VCaP (cell line): Measurements from ENCODE around the gene SH3GL1.

Experiments used
- H3K27ac ChIP-seq: fragments of 450-650 bp; 2 replicates; pipeline ENCODE4 v1.5.1; 2017
- TF ChIP-seq, protein P1 (sequence below): fragments of 450-650 bp; conservative IDR thresholded peaks from 2 replicates; pipeline ENCODE4 v1.5.1; 2017; ENCODE audit warnings: mild to moderate bottlenecking, moderate library complexity

Gene SH3GL1

DNA sequence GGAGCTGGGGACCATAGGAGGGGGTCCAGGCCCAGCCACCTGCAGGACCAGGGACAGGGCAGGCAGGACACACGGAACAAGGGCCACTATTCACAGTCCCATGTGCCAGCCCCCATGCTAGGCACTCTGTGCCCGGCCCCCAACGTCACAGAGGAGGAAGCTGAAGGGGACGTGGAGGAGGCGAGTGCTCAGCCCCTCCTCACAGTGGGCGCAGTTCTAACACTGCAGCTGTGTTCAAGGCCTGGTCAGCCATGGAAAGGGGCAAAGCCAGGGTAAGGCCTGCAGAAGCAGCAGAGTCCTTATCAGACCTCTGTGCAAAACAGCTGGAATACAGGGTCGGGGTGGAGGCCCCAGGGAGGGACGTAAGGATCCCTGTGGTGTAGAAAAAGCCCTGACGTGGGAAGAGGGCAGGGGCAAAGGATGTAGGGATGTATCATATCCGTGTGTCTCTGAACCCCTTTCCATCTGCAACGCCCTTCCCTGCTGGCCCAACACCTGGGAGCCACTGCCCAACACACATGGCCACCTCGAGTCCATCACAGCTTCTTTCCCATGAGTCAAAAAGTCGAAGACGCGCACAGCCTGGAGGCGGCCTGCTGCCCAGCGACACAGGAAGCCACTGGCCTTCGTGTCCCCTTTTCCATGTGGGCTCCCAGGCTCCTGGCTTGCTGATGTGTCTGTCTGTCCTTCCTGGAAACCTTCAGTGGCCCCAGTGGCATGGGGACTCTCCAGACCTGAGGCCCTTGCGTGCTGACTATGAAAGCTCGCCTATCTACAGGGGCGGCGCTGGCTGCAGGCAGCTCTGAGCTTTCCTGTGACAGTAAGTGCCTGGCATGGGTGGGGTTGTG, 28.0 kb downstream of the SH3GL1 start:
- TF ChIP-seq, protein P1, sequence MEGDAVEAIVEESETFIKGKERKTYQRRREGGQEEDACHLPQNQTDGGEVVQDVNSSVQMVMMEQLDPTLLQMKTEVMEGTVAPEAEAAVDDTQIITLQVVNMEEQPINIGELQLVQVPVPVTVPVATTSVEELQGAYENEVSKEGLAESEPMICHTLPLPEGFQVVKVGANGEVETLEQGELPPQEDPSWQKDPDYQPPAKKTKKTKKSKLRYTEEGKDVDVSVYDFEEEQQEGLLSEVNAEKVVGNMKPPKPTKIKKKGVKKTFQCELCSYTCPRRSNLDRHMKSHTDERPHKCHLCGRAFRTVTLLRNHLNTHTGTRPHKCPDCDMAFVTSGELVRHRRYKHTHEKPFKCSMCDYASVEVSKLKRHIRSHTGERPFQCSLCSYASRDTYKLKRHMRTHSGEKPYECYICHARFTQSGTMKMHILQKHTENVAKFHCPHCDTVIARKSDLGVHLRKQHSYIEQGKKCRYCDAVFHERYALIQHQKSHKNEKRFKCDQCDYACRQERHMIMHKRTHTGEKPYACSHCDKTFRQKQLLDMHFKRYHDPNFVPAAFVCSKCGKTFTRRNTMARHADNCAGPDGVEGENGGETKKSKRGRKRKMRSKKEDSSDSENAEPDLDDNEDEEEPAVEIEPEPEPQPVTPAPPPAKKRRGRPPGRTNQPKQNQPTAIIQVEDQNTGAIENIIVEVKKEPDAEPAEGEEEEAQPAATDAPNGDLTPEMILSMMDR: no peak
- no peak overlapping the region for H3K27ac ChIP-seq

- TF ChIP-seq, protein P1: no peak
- no peak overlapping the region for H3K27ac ChIP-seq
Measured at GRCh38 chr19:4371247-4372164, 28.8 kb downstream of the SH3GL1 start.

- TF ChIP-seq, protein P1: no peak
- H3K27ac ChIP-seq: no peak overlapping the region
Measured at GRCh38 chr19:4370418-4371041, 29.8 kb downstream of the SH3GL1 start.

DNA sequence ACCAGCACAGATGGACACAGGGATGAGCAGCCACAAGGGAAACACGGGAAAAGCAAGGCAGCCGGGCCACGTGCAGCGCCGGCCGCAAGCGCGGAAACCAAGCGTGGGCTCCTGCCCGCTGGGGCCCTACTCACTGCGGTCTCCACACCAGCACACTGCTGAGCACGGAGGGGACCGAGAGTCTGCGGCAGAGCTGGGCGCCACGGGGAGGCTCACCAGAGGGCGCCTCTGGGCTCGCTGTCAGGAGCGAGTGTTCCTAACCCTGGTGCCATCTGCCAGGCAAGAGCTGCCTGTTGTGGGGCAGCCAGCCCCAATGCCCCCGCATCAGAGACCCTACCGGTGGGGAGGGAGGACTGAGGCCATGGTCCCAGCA, 30.5 kb downstream of the SH3GL1 start:
- TF ChIP-seq, protein P1: peak; percentile 37
- no peak overlapping the region for H3K27ac ChIP-seq

GRCh38 chr19:4369109-4369887, 31.0 kb downstream of the SH3GL1 start:
- H3K27ac ChIP-seq: no peak overlapping the region
- TF ChIP-seq, protein P1: no peak

GRCh38 chr19:4368128-4368820, 32.1 kb downstream of the SH3GL1 start:
- TF ChIP-seq, protein P1: no peak
- no peak overlapping the region for H3K27ac ChIP-seq
